IMR-90 (cell line): ENCODE measurements around the gene LSG1.

Experiments
- CEBPB ChIP-seq: IDR thresholded peaks from 2 replicates; pipeline ENCODE4 v1.6.1; 2012; ENCODE audit warnings: low read depth, low read length, improper control_type of control experiment
- CTCF ChIP-seq: conservative IDR thresholded peaks from 2 replicates; pipeline ENCODE4 v1.5.1; 2012; ENCODE audit warnings: mild to moderate bottlenecking, low read depth, low read length, improper control_type of control experiment
- MXI1 ChIP-seq: IDR thresholded peaks from 2 replicates; pipeline ENCODE4 v1.6.1; 2012; ENCODE audit warnings: low read depth, mild to moderate bottlenecking, low read length, moderate library complexity, borderline replicate concordance
- POLR2A ChIP-seq: IDR thresholded peaks from 2 replicates; pipeline ENCODE4 v1.6.1; 2012; ENCODE audit warnings: mild to moderate bottlenecking, low read depth, low read length
- TF ChIP-seq, protein P1 (sequence below): fragments of 150-350 bp; IDR thresholded peaks from 2 replicates; pipeline ENCODE4 v1.6.1; 2016; ENCODE audit warnings: low read depth, mild to moderate bottlenecking, low read length, moderate library complexity, borderline replicate concordance

DNA sequence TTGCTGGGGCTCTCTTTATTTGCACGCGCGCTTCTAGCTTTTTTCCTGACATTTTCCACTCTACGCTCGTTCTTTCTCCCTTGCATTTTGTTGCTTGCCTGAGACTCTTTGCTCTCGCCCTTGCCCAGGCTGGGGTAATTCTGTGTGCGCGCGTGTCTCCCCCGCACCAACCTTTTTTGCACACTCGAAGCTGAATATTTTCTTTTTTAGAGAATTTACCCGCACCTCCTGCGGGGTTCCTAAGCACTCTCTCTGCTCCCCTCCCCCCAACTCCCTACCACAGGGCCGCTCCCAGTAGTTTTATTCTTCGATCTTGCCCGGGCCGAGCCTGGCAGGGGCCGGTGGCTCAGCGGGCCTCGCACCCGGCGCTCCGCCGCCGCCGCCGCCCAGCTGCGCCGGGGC, 14.4 kb upstream of the LSG1 start:
- no peak for TF ChIP-seq CTCF
- TF ChIP-seq CEBPB = no peak
- TF ChIP-seq POLR2A = no peak
- TF ChIP-seq, protein P1, sequence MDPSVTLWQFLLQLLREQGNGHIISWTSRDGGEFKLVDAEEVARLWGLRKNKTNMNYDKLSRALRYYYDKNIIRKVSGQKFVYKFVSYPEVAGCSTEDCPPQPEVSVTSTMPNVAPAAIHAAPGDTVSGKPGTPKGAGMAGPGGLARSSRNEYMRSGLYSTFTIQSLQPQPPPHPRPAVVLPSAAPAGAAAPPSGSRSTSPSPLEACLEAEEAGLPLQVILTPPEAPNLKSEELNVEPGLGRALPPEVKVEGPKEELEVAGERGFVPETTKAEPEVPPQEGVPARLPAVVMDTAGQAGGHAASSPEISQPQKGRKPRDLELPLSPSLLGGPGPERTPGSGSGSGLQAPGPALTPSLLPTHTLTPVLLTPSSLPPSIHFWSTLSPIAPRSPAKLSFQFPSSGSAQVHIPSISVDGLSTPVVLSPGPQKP = no peak
- TF ChIP-seq MXI1 = no peak
